Effector memory CD8-positive, alpha-beta T cell (primary cell): ENCODE results near the gene SFMBT1.
"Not testable (repeated sequence)": the region's sequence is repeated elsewhere in the genome, so short reads cannot be mapped to it uniquely, and the experiment has no call there.

ENCODE experiments used
- ATAC-seq: fragments of 150-1000 bp; cut with Tn5 transposase; replicated peaks from 2 replicates; pipeline ENCODE4 v1.10.0; 2021; ENCODE audit warnings: mild to moderate bottlenecking, moderate library complexity
- DNase-seq, 3 experiments: peaks; one replicate each; pipeline ENCODE4 v3.0.0; 2021
- H3K27ac Mint-ChIP-seq, 2 donors: one replicate each; pipeline ENCODE4 v1.8.0; 2022; ENCODE audit warnings: mild to moderate bottlenecking in 2 of 2, mixed read lengths in 2 of 2, moderate library complexity in 2 of 2
- H3K27me3 Mint-ChIP-seq, 2 donors: one replicate each; pipeline ENCODE4 v1.8.0; 2022; ENCODE audit warnings: mixed read lengths in 2 of 2
- H3K36me3 Mint-ChIP-seq: one replicate; pipeline ENCODE4 v1.8.0; 2022; ENCODE audit warnings: mild to moderate bottlenecking, moderate library complexity, mixed read lengths; ENCODE audit not compliant: insufficient read depth
- H3K4me1 Mint-ChIP-seq, 2 donors: one replicate each; pipeline ENCODE4 v1.8.0; 2022; ENCODE audit warnings: low read depth in 2 of 2, mixed read lengths in 2 of 2
- H3K4me3 Mint-ChIP-seq, 2 donors: one replicate each; pipeline ENCODE4 v1.8.0; 2022; ENCODE audit warnings: mild to moderate bottlenecking in 2 of 2, mixed read lengths in 2 of 2, moderate library complexity in 2 of 2
- H3K9me3 Mint-ChIP-seq, 2 donors: one replicate each; pipeline ENCODE4 v1.8.0; 2022; ENCODE audit warnings: mixed read lengths in 2 of 2

Gene SFMBT1

GRCh38 chr3:53068176-53068575 is 22.3 kb upstream of the SFMBT1 start:
- Mint-ChIP-seq H3K27me3 (peaks cover 10 to 11% of the 10 kb centered on the region in 2 donors), H3K4me3 (no peak overlapping the region), H3K9me3 (no peaks in the 10 kb centered on the region), H3K36me3 (peaks cover 6% of the 10 kb centered on the region), H3K27ac (no peak overlapping the region), H3K4me1 (peaks cover 10% of the 10 kb centered on the region in 2 donors)
- no peak for DNase-seq
- ATAC-seq, result no peak

GRCh38 chr3:53067567-53067966 is 21.7 kb upstream of the SFMBT1 start:
- Mint-ChIP-seq H3K4me3 (no peak overlapping the region), H3K27ac (no peak overlapping the region), H3K4me1 (peaks cover 4 to 5% of the 10 kb centered on the region in 2 donors), H3K27me3 (peaks cover 10 to 11% of the 10 kb centered on the region in 2 donors), H3K9me3 (no peaks in the 10 kb centered on the region), H3K36me3 (no peaks in the 10 kb centered on the region)
- ATAC-seq, result no peak
- DNase-seq, result no peak

GRCh38 chr3:53065841-53066480 is 20.1 kb upstream of the SFMBT1 start:
- Mint-ChIP-seq H3K9me3 (no peaks in the 10 kb centered on the region), H3K4me3 (no peak overlapping the region), H3K4me1 (no peaks in the 10 kb centered on the region), H3K27me3 (peaks cover 10 to 11% of the 10 kb centered on the region in 2 donors), H3K27ac (no peak overlapping the region), H3K36me3 (no peaks in the 10 kb centered on the region)
- no peak for ATAC-seq
- no peak for DNase-seq

- no peak for DNase-seq
- Mint-ChIP-seq H3K4me3 (no peak overlapping the region), H3K27me3 (peaks cover 10 to 11% of the 10 kb centered on the region in 2 donors)
Observed at GRCh38 chr3:53062905-53063304, 17.0 kb upstream of the SFMBT1 start.

GRCh38 chr3:53056442-53056841 is 10.6 kb upstream of the SFMBT1 start:
- ATAC-seq, result no peak
- no peaks in the 10 kb centered on the region for H3K9me3 Mint-ChIP-seq
- H3K27ac Mint-ChIP-seq, result no peak overlapping the region
- DNase-seq, result no peak
- no peaks in the 10 kb centered on the region for H3K4me1 Mint-ChIP-seq
- no peak overlapping the region for H3K4me3 Mint-ChIP-seq
- peaks cover 3% of the 10 kb centered on the region for H3K36me3 Mint-ChIP-seq
- H3K27me3 Mint-ChIP-seq, result no peaks in the 10 kb centered on the region

More at GRCh38 chr3:53062905-53063304, 17.0 kb upstream of the SFMBT1 start:
- Mint-ChIP-seq H3K9me3 (no peaks in the 10 kb centered on the region), H3K27ac (no peak overlapping the region), H3K36me3 (no peaks in the 10 kb centered on the region), H3K4me1 (no peaks in the 10 kb centered on the region)
- ATAC-seq, result no peak

GRCh38 chr3:53054233-53054632 is 8.4 kb upstream of the SFMBT1 start:
- not testable (repeated sequence) for H3K36me3 Mint-ChIP-seq, H3K9me3 Mint-ChIP-seq, ATAC-seq, H3K4me3 Mint-ChIP-seq, DNase-seq, H3K27me3 Mint-ChIP-seq, H3K4me1 Mint-ChIP-seq, H3K27ac Mint-ChIP-seq

- H3K4me3 Mint-ChIP-seq, result no peak overlapping the region
- peaks cover 5% of the 10 kb centered on the region for H3K36me3 Mint-ChIP-seq
- H3K27me3 Mint-ChIP-seq, result no peaks in the 10 kb centered on the region
- peaks cover 3 to 4% of the 10 kb centered on the region in 2 donors for H3K4me1 Mint-ChIP-seq
- no peak overlapping the region for H3K27ac Mint-ChIP-seq
- ATAC-seq (no peak), DNase-seq (no peak)
- no peaks in the 10 kb centered on the region for H3K9me3 Mint-ChIP-seq
Observed at GRCh38 chr3:53051929-53052328, 6.1 kb upstream of the SFMBT1 start.

GRCh38 chr3:53049987-53050386 is 4.1 kb upstream of the SFMBT1 start:
- Mint-ChIP-seq H3K36me3 (peaks cover 10% of the 10 kb centered on the region), H3K9me3 (no peaks in the 10 kb centered on the region), H3K27ac (no peak overlapping the region), H3K4me3 (no peak overlapping the region), H3K4me1 (peaks cover 6 to 8% of the 10 kb centered on the region in 2 donors), H3K27me3 (no peaks in the 10 kb centered on the region)
- ATAC-seq (no peak), DNase-seq (no peak)

- DNase-seq (peak; percentile 64 to 67 (median 65)), ATAC-seq (peak; percentile 61)
- Mint-ChIP-seq H3K27ac (peak overlapping the region; percentile 83 to 91), H3K4me1 (peaks cover 16% of the 10 kb centered on the region in 2 donors), H3K36me3 (peaks cover 17% of the 10 kb centered on the region), H3K9me3 (no peaks in the 10 kb centered on the region), H3K4me3 (peak overlapping the region; percentile 86 to 91), H3K27me3 (no peaks in the 10 kb centered on the region)
Observed at GRCh38 chr3:53046171-53047170, 598 bp upstream of the SFMBT1 start.

GRCh38 chr3:53044711-53045517 is 959 bp downstream of the SFMBT1 start:
- Mint-ChIP-seq H3K9me3 (no peaks in the 10 kb centered on the region), H3K27ac (peak overlapping the region; percentile 93 to 97), H3K36me3 (peaks cover 17% of the 10 kb centered on the region), H3K4me3 (peak overlapping the region; percentile 90 to 96), H3K27me3 (no peaks in the 10 kb centered on the region), H3K4me1 (peaks cover 21 to 22% of the 10 kb centered on the region in 2 donors)
- ATAC-seq (peak; percentile 60), DNase-seq (peak; percentile 47 to 66 (median 59))

GRCh38 chr3:53044371-53044710 is 1.5 kb downstream of the SFMBT1 start:
- peak overlapping the region; percentile 93 to 97 for H3K27ac Mint-ChIP-seq
- no peak for ATAC-seq
- H3K36me3 Mint-ChIP-seq, result peaks cover 17% of the 10 kb centered on the region
- peak overlapping the region; percentile 90 to 96 for H3K4me3 Mint-ChIP-seq
- no peaks in the 10 kb centered on the region for H3K27me3 Mint-ChIP-seq
- DNase-seq, result no peak
- peaks cover 21 to 22% of the 10 kb centered on the region in 2 donors for H3K4me1 Mint-ChIP-seq
- no peaks in the 10 kb centered on the region for H3K9me3 Mint-ChIP-seq

- no peak for ATAC-seq
- Mint-ChIP-seq H3K4me3 (peak overlapping the region; percentile 90 to 96), H3K4me1 (peaks cover 27% of the 10 kb centered on the region in 2 donors), H3K9me3 (no peaks in the 10 kb centered on the region), H3K27me3 (no peaks in the 10 kb centered on the region), H3K36me3 (peaks cover 17% of the 10 kb centered on the region), H3K27ac (peak overlapping the region in 1 of 2 donors; percentile 97)
- no peak for DNase-seq
Observed at GRCh38 chr3:53043738-53044137, 2.1 kb downstream of the SFMBT1 start.

- Mint-ChIP-seq H3K4me3 (peak overlapping the region in 1 of 2 donors; percentile 4), H3K27me3 (no peaks in the 10 kb centered on the region)
Observed at GRCh38 chr3:53042651-53043050, 3.2 kb downstream of the SFMBT1 start.

More at GRCh38 chr3:53042651-53043050, 3.2 kb downstream of the SFMBT1 start:
- DNase-seq (no peak), ATAC-seq (no peak)
- peaks cover 17% of the 10 kb centered on the region for H3K36me3 Mint-ChIP-seq
- H3K9me3 Mint-ChIP-seq, result no peaks in the 10 kb centered on the region
- H3K27ac Mint-ChIP-seq, result peak overlapping the region in 1 of 2 donors; percentile 26
- H3K4me1 Mint-ChIP-seq, result peaks cover 33 to 34% of the 10 kb centered on the region in 2 donors
